Renal cortex interstitium (tissue), 11 donors: ENCODE measurements around the gene MAGEA4. TPM values are rescaled to one million over a fixed set of nuclear protein-coding genes. Genes with fewer than 3 reads are reported as not detected.

ENCODE experiments used
- DNase-seq, 11 donors: peaks; one replicate each; pipeline ENCODE4 v3.0.0-alpha.2; 2013; ENCODE audit warnings: low read depth in 9 of 11, low spot score in 4 of 11; ENCODE audit errors: extremely low read depth in 1 of 11
- polyA plus RNA-seq, 3 donors: library from polyadenylated mRNA; unstranded; fragments of 120-200 nt; gene quantifications; one replicate each; pipeline ENCODE4 v1.2.1, GENCODE V29; 2013; ENCODE audit not compliant: insufficient read length in 3 of 3

MAGEA4 gene
- polyA plus RNA-seq, 3 donors, result not detected

GRCh38 chrX:151921292-151921691 lies 8.6 kb downstream of the MAGEA4 start:
- DNase-seq, result no peak

- no peak for DNase-seq
Measured at GRCh38 chrX:151921866-151922265, 9.2 kb downstream of the MAGEA4 start.

- no peak for DNase-seq
Measured at GRCh38 chrX:151922692-151923091, 10.0 kb downstream of the MAGEA4 start.

- no peak for DNase-seq
Measured at GRCh38 chrX:151923648-151924047, 11.0 kb downstream of the MAGEA4 start.

GRCh38 chrX:151929126-151929525 lies 16.4 kb downstream of the MAGEA4 start:
- DNase-seq, result no peak

GRCh38 chrX:151935358-151935757 lies 22.7 kb downstream of the MAGEA4 start:
- DNase-seq, result no peak

GRCh38 chrX:151938172-151938571 lies 25.5 kb downstream of the MAGEA4 start:
- no peak for DNase-seq

- no peak for DNase-seq
Measured at GRCh38 chrX:151954730-151955129, 42.0 kb downstream of the MAGEA4 start.

GRCh38 chrX:151958101-151958500 lies 45.4 kb downstream of the MAGEA4 start:
- DNase-seq, result no peak

- DNase-seq, result no peak
Measured at GRCh38 chrX:151962034-151962433, 49.3 kb downstream of the MAGEA4 start.

GRCh38 chrX:151966236-151966635 lies 53.5 kb downstream of the MAGEA4 start:
- DNase-seq, result no peak

- no peak for DNase-seq
Measured at GRCh38 chrX:151970027-151970426, 57.3 kb downstream of the MAGEA4 start.

- no peak for DNase-seq
Measured at GRCh38 chrX:151970661-151971060, 58.0 kb downstream of the MAGEA4 start.

- no peak for DNase-seq
Measured at GRCh38 chrX:151973060-151973661, 60.5 kb downstream of the MAGEA4 start.

- no peak for DNase-seq
Measured at GRCh38 chrX:151973851-151974335, 61.2 kb downstream of the MAGEA4 start.

Other genes starting within 250 kb of the MAGEA4 start
- gene PRRG3, start 217.4 kb upstream of the MAGEA4 start, polyA plus RNA-seq, result 1 to 10 TPM; 4.8 to 9.9 (median 8.4) TPM
- under 1 TPM in 1 of 3 donors, not detected in 2; 0.57 TPM for gene FATE1, start 196.9 kb upstream of the MAGEA4 start, polyA plus RNA-seq
- gene CNGA2, start 178.1 kb upstream of the MAGEA4 start, polyA plus RNA-seq, result not detected
- 10 to 100 TPM in 1 of 3 donors, 1 to 10 TPM in 2; 4.6 to 13.9 (median 5.5) TPM for gene GABRE, start 61.8 kb downstream of the MAGEA4 start, polyA plus RNA-seq
- gene MAGEA10, start 225.7 kb downstream of the MAGEA4 start, polyA plus RNA-seq, result not detected